Amniotic stem cell (primary cell): ENCODE measurements around the gene NANS.
"Not testable (repeated sequence)": the region's sequence is repeated elsewhere in the genome, so short reads cannot be mapped to it uniquely, and the experiment has no call there.

ENCODE experiments used
- DNase-seq: peaks from one replicate; lab custom pipeline; 2025; lab: John Stamatoyannopoulos, UW

NANS gene

GRCh38 chr9:98101416-98101815, 44.9 kb downstream of the NANS start:
- DNase-seq = no peak

- DNase-seq = no peak
Measured at GRCh38 chr9:98101868-98102273, 45.3 kb downstream of the NANS start.

DNA sequence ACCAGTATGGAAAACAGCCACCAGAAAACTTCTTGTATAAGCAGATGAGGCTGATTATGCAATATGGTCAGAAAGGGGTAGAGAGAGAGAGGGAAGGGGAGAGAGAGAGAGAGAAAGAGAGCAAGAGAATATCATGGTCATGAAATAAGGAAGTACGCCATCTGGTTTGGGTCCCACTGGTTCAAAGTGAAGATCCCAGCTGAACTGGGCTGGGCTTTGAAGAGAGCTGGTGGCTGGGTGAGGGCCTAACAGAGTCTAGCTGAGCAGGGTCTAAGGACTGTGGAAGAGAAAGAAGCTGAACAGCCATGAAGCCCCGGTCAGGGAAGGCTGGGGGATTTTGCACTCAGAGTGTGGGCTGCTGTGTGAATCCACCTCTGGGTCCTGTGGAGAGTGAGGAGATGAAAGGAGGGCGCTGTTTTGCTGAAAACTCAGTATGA, 47.9 kb downstream of the NANS start:
- no peak for DNase-seq

- DNase-seq = no peak
Measured at GRCh38 chr9:98105006-98105405, 48.5 kb downstream of the NANS start.

DNA sequence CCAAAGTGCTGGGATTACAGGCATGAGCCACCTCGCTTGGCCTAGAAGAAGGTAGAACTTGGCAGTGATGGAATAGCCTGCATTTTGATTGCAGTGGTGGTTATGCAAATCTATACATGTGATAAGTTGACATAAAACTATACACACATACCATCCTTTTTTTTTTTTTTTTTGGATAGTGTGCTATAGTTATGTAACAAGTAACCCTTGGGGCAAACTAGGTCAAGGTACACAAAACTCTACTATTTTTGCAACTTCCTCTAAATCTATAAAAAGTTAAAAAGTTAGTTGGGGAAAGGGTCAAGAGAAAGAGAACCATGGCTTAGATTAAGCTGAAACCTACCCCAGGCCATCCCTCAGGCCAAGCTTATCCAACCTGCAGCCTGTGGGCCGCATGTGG, 51.4 kb downstream of the NANS start:
- no peak for DNase-seq

DNA sequence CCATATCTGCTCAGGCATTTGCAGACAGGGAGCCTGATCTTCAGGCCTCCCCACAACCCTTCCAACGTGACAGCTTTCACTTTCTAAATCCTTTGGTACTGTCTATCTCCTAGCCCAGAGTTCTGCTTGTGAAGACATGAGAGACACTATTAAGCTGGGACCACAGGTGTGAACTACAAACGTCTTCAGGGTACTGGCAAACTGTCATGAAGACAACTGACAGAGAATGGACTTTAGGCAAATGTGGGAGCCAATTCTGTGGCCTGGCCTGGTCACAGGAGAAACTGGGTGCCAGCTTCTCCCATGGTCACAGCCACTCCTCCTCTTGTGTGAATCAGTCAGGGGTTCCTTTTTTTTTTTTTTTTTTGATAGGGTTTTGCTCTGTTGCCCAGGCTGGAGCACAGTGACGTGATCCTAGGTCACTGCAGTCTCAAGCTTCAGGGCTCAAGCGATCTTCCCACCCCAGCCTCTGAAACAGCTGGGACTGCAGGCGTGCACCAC, 52.0 kb downstream of the NANS start:
- DNase-seq = no peak

DNA sequence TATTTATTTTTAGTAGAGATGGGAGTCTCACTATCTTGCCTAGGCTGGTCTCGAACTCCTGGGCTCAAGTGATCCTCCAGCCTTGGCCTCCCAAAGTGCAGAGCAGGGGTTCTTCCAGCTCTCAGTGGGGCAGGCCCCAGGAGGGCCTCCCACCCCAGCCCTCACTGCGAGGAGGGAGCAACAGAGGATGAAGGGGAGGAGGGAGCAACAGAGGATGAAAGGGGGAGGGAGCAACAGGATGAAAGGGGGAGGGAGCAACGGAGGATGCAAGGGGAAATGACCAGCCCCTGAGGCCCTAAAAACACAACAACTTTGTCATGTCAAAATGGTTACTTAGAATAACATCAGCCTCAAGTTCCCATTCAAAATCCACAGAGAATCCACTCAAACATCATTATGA, 52.5 kb downstream of the NANS start:
- DNase-seq = no peak

DNA sequence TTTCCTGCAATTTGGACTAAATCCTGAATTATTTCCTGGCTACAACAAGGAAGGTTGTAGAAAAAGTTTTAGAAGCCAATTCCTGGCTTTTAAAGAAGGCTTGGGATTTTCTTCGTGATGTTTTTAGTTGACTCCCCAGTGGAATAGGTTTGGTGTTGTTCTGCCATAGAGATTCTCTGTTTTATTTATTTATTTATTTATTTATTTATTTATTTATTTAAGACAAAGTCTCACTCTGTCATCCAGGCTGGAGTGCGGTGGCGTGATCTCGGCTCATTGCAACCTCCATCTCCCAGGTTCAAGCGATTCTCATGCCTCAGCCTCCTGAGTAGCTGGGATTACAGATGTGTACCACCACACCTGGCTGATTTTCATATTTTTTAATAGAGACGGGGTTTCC, 60.6 kb downstream of the NANS start:
- DNase-seq = not testable (repeated sequence)

GRCh38 chr9:98117984-98118639, 61.6 kb downstream of the NANS start:
- DNase-seq = no peak

DNA sequence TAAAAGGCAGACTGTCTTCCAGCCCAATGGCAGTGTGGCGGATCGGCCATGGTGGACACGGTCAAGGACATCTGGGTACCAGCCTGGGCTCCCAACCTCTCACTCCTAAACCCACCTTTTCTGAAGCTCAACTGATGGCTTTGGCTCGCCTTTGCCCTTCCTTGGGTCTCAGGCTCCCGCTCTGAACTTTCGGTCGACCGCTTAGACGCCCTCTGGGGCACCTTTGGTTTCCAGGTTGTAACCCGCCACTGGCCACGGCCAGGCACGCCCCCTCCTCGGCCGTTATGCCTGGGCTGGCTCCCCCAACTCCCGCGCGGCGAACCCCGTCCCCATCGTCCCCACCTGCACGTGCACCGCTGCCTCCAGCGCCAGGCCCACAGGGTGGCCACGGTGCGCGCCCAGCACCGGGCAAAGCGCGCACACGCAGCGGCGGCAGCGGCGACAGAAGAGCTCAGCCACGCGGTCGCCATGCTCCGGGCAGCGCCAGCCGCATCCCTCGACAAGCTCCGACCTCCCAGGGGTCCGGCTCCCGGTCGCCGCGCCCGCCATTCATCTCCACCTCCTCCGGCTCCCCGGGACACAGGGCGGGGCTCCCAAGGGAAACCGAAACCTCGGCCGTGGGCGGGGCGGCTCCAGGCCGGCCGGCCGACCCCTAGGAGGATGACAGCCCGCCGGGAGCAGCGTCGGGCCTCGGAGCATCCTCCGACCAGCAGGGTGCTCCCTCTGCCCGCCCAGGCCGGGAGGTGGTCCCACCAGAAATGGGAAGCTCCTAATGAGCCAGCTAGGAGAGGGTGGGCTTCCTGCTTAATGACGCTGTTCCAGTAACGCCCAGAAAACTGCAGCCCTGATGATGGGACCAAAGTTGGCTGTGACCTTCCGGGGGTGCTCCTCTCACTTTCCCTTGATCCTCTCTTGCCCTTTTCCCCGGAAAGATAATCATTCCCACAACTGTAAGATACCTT, 62.4 kb downstream of the NANS start, which contains the start of gene TRIM14:
Gene TRIM14 (minus strand): TSS at position 583 of the 962 bp plus-strand sequence. CDS start 34 bp downstream, at position 549.
- DNase-seq = peak; percentile 5

DNA sequence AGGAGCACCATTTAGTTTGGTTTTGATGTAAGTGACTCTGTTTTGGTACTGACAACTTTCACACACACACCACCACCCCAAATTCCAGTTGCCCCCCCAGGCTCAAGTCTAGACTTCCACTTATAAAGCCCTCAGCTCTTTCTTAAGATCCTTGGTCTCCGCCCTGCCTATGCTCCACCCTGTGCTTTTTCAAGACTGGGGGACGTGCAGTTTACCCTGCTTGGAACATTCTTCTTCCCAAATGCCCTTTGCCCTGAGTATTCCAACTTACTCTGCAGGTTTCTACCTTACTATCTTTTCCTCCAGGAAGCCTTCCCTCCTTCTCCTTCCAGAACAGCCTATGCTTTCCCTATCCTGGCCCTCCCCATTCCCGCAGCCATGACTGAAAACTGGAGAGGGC, 63.9 kb downstream of the NANS start:
- DNase-seq = no peak

DNA sequence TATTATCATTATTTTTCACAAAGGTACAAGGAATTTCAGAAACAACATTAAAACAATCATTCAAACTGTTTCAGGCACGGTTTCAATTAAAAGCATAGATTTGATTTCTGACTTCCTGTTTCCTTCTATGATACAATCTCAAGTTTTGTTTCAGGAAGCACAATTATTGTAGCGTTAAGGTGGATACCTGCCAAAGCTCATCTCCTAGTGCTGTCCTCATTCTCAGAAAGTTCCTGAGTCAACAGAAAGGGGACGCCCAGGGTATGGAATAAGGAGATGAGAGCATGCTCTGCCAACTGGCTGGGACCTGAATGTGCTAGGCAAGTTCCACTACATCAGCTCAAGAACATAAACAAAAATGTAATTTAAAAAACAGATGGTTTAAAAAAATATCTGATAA, 64.5 kb downstream of the NANS start:
- no peak for DNase-seq

- DNase-seq = not testable (repeated sequence)
Measured at GRCh38 chr9:98124091-98124490, 67.6 kb downstream of the NANS start.

- no peak for DNase-seq
Measured at GRCh38 chr9:98124637-98125426, 68.3 kb downstream of the NANS start.

DNA sequence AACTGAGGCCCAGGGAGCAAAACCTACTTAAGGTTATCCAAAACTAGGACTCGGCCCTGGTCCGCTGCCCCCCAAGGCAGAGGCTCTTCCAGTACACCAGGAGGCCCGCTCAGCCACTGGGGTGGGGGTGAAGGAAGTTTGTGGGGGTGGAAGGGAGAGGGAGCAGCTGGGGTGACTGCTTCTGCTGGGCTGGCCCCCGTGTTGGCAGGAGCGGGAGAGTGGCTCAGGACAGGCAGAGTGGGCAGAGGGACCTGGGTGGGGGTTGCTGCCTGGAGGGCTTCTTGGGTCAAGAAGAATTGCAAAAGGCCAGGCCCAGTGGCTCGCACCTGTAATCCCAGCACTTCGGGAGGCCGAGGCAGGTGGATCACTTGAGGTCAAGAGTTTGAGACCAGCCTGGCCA, 70.7 kb downstream of the NANS start:
- no peak for DNase-seq

DNA sequence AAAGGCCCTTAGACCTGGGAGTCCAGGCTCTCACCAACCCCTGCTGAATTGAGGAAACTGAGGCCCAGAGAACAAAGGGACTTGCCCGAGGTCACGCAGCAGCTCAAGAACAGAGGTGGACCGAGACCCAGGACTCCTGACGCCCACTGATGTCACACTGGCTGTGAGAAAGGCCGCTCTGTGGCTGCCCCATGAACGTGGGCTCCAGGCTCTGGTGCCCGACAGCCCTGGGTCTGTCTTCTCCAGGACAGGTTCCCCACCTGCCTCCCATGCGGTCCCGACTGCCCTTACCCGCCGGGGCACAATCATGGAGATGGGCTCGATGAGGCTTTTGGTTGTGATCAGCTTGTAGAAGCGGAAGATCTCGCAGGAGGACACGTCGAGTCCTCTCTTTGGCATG, 71.8 kb downstream of the NANS start:
- no peak for DNase-seq

DNA sequence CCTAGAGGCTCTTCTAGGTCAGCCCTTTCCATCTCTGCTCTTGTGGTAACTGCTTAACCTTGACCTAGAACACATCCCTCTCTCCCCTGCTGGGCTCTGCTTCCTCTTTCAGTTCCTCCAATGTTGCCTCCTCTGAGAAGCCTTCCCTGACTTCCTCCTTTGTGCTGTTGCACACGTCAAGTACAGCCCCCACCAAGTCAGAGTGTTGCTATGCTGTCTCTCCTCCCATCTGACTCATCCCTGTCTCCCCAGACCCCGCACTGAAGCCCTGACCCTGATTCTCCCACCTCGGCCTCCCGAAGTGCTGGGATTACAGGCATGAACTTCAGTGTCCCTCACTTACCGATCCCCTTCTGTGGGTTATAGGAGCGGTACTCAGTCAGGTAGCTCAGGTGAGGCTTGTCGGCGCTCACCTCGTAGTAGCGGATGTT, 72.9 kb downstream of the NANS start:
- DNase-seq = no peak

GRCh38 chr9:98130060-98130459, 73.5 kb downstream of the NANS start:
- not testable (repeated sequence) for DNase-seq

- no peak for DNase-seq
Measured at GRCh38 chr9:98130576-98131228, 74.2 kb downstream of the NANS start.

- no peak for DNase-seq
Measured at GRCh38 chr9:98132158-98132557, 75.6 kb downstream of the NANS start.
